B cell (primary cell): ENCODE results near the gene HDHD5.
"Not testable (repeated sequence)": the region's sequence is repeated elsewhere in the genome, so short reads cannot be mapped to it uniquely, and the experiment has no call there.

Experiments used
- CTCF ChIP-seq: fragments of 200-600 bp; IDR thresholded peaks from one replicate; pipeline ENCODE4 v1.8.0; 2022; ENCODE audit warnings: antibody characterized with exemption, mild to moderate bottlenecking
- EZH2 ChIP-seq: IDR thresholded peaks from 2 replicates; pipeline ENCODE4 v1.6.1; 2012; ENCODE audit warnings: borderline replicate concordance, low read depth, mild to moderate bottlenecking, moderate library complexity, low read length; ENCODE audit not compliant: insufficient read depth, poor library complexity, severe bottlenecking

GRCh38 chr22:17147458-17147857, 11.6 kb downstream of the HDHD5 start:
- not testable (repeated sequence) for TF ChIP-seq CTCF, EZH2
